Keratinocyte (primary cell): ENCODE data around the gene FAM53B. TPM values are rescaled to one million over a fixed set of nuclear protein-coding genes. Genes with fewer than 3 reads are reported as not detected.

ENCODE experiments used
- DNase-seq: peaks from one replicate; pipeline ENCODE4 v3.0.0-alpha.2; 2011; ENCODE audit warnings: low read depth, missing footprints, low spot score
- FAIRE-seq: peaks from 2 replicates; lab custom pipeline; 2011; peaks lifted over from hg19 to GRCh38; lab: Jason Lieb, UNC
- H2AFZ ChIP-seq: 2 replicates; pipeline ENCODE4 v1.6.0; 2012; ENCODE audit warnings: low read length, control low read depth, inconsistent platforms; ENCODE audit not compliant: control insufficient read depth
- H3K27ac ChIP-seq: 2 replicates; pipeline ENCODE4 v1.5.1; 2011; ENCODE audit warnings: low read length; ENCODE audit not compliant: control insufficient read depth, insufficient read depth
- H3K27me3 ChIP-seq: 3 replicates; pipeline ENCODE4 v1.6.0; 2011; ENCODE audit warnings: low read length; ENCODE audit not compliant: control insufficient read depth, insufficient read depth; ENCODE audit errors: extremely low read depth
- H3K36me3 ChIP-seq, 2 experiments: 2 replicates in 1 of 2; 3 replicates in 1 of 2; pipeline ENCODE4 v1.5.1; 2011; ENCODE audit warnings: low read length in 2 of 2, mild to moderate bottlenecking in 1 of 2; ENCODE audit not compliant: control insufficient read depth in 2 of 2, insufficient read depth in 2 of 2; ENCODE audit errors: extremely low read depth in 1 of 2
- H3K4me1 ChIP-seq: 3 replicates; pipeline ENCODE4 v1.5.1; 2011; ENCODE audit warnings: low read length; ENCODE audit not compliant: control insufficient read depth, insufficient read depth; ENCODE audit errors: extremely low read depth
- H3K4me2 ChIP-seq: 3 replicates; pipeline ENCODE4 v1.6.0; 2011; ENCODE audit warnings: low read depth, low read length; ENCODE audit not compliant: control insufficient read depth, insufficient read depth; ENCODE audit errors: extremely low read depth
- H3K4me3 ChIP-seq, 3 experiments: fragments of 200-600 bp in 1 of 3; sonication (generic) in 1 of 3; 2 replicates in 2 of 3; 3 replicates in 1 of 3; pipeline ENCODE4 v1.5.1; 2011 to 2016; ENCODE audit warnings: low read length in 3 of 3, mild to moderate bottlenecking in 3 of 3, control low read depth in 2 of 3, inconsistent platforms in 1 of 3, low read depth in 1 of 3, mixed read lengths in 1 of 3, mixed run types in 1 of 3, moderate library complexity in 1 of 3; ENCODE audit not compliant: control insufficient read depth in 2 of 3, insufficient read depth in 2 of 3; ENCODE audit errors: extremely low read depth in 1 of 3
- H3K79me2 ChIP-seq: 2 replicates; pipeline ENCODE4 v1.6.0; 2012; ENCODE audit warnings: low read length; ENCODE audit not compliant: control insufficient read depth, insufficient read depth
- H3K9ac ChIP-seq: 3 replicates; pipeline ENCODE4 v1.6.0; 2011; ENCODE audit warnings: low read length; ENCODE audit not compliant: control insufficient read depth, insufficient read depth; ENCODE audit errors: extremely low read depth
- H3K9me1 ChIP-seq: 3 replicates; pipeline ENCODE4 v1.6.0; 2011; ENCODE audit warnings: low read length; ENCODE audit not compliant: control insufficient read depth, insufficient read depth; ENCODE audit errors: extremely low read depth
- H3K9me3 ChIP-seq: 2 replicates; pipeline ENCODE4 v1.5.1; 2012; ENCODE audit warnings: low read depth, low read length; ENCODE audit not compliant: control insufficient read depth
- H4K20me1 ChIP-seq: 3 replicates; pipeline ENCODE4 v1.6.0; 2011; ENCODE audit warnings: low read length; ENCODE audit not compliant: control insufficient read depth, insufficient read depth; ENCODE audit errors: extremely low read depth
- EZH2 ChIP-seq: IDR thresholded peaks from one replicate; pipeline ENCODE4 v1.6.1; 2012; ENCODE audit warnings: inconsistent platforms, mild to moderate bottlenecking, low read length, moderate library complexity
- dilution Hi-C: fragments of 300-500 bp; cut with MboI; formaldehyde crosslinking; loops from one replicate; pipeline ENCODE4 v1.7.0; 2020; ENCODE audit warnings: low sequenced_read_pairs; ENCODE audit not compliant: extremely low pct_ligation_motif_present
- polyA plus RNA-seq, 5 experiments: library from polyadenylated mRNA; depleted of rRNA in 3 of 5; stranded (reverse) in 3 of 5; stranded (forward) in 1 of 5; unstranded in 1 of 5; fragments of >200 nt; gene quantifications; 1 replicate in 1 of 5; 2 replicates in 3 of 5; 3 replicates in 1 of 5; pipeline versions ENCODE4 v1.2.1 to v1.2.3, GENCODE V29; 2011 to 2012; ENCODE audit warnings: missing spikeins in 2 of 5, low read depth in 1 of 5, low replicate concordance in 1 of 5
- TF ChIP-seq, protein P1 (sequence below), 3 experiments: IDR thresholded peaks in 1 of 3; conservative IDR thresholded peaks in 1 of 3; optimal IDR thresholded peaks in 1 of 3; 2 replicates in 2 of 3; 3 replicates in 1 of 3; pipeline versions ENCODE3 to v1.5.1; 2011; ENCODE audit warnings: low read length in 3 of 3, mild to moderate bottlenecking in 3 of 3, moderate library complexity in 2 of 3, control low read depth in 1 of 3, inconsistent platforms in 1 of 3; ENCODE audit not compliant: insufficient read depth in 2 of 3; ENCODE audit errors: extremely low read depth in 1 of 3

Gene FAM53B
- polyA plus RNA-seq, 1 donor (not counting 4 experiments of a cell fraction or from before 2014, with no cell fraction given), result 8.6 TPM

DNA sequence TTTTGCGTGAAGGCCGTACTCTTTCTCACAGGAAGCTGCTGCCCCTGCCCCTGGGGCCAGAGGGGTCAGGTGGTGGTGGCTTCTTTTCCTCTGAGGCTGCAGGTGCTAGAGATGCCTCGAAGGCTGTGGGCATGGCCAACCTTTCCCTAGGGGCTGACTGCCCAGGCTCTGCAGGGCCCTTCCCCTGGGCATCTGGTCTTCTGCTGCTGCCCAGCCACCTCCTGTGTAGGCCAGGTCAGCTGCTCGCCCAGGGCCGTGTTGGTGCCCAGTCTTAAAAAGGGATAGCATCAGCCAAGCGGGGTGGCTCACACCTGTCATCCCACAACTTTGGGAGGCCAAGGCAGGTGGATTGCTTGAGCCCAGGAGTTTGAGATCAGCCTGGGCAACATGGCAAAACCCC, 114.3 kb downstream of the FAM53B start:
- no peak for FAIRE-seq
- Histone ChIP-seq H4K20me1 (peaks cover 14% of the 10 kb centered on the region), H3K79me2 (peaks cover 7% of the 10 kb centered on the region), H3K27me3 (no peaks in the 10 kb centered on the region), H3K9ac (no peak overlapping the region), H3K27ac (no peak overlapping the region), H3K4me3 (no peak overlapping the region), H3K4me1 (peaks cover 47% of the 10 kb centered on the region), H3K36me3 (no peaks in the 10 kb centered on the region), H3K9me3 (no peaks in the 10 kb centered on the region), H2AFZ (no peak overlapping the region), H3K4me2 (no peak overlapping the region), H3K9me1 (peaks cover 2% of the 10 kb centered on the region)
- dilution Hi-C loops, result no loop called here
- TF ChIP-seq, protein P1, sequence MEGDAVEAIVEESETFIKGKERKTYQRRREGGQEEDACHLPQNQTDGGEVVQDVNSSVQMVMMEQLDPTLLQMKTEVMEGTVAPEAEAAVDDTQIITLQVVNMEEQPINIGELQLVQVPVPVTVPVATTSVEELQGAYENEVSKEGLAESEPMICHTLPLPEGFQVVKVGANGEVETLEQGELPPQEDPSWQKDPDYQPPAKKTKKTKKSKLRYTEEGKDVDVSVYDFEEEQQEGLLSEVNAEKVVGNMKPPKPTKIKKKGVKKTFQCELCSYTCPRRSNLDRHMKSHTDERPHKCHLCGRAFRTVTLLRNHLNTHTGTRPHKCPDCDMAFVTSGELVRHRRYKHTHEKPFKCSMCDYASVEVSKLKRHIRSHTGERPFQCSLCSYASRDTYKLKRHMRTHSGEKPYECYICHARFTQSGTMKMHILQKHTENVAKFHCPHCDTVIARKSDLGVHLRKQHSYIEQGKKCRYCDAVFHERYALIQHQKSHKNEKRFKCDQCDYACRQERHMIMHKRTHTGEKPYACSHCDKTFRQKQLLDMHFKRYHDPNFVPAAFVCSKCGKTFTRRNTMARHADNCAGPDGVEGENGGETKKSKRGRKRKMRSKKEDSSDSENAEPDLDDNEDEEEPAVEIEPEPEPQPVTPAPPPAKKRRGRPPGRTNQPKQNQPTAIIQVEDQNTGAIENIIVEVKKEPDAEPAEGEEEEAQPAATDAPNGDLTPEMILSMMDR (optimal IDR thresholded peaks at IDR 0.05 in 1 of 3, IDR thresholded peaks at IDR 0.05 in 1 of 3, conservative IDR thresholded peaks at IDR 0.05 in 1 of 3; ENCODE audit: extremely low read depth in 1 of 3, insufficient read depth in 2 of 3, low read length in 3 of 3), result no peak
- no peak for TF ChIP-seq EZH2
- no peak for DNase-seq

- FAIRE-seq (no peak), DNase-seq (no peak)
- H3K79me2 ChIP-seq, result peaks cover 7% of the 10 kb centered on the region
- H3K4me2 ChIP-seq, result no peak overlapping the region
- no peak overlapping the region for H3K9ac ChIP-seq
- no peak overlapping the region for H3K4me3 ChIP-seq
- H3K9me3 ChIP-seq, result no peaks in the 10 kb centered on the region
- peaks cover 2% of the 10 kb centered on the region for H3K9me1 ChIP-seq
- TF ChIP-seq, protein P1 (optimal IDR thresholded peaks at IDR 0.05 in 1 of 3, IDR thresholded peaks at IDR 0.05 in 1 of 3, conservative IDR thresholded peaks at IDR 0.05 in 1 of 3; ENCODE audit: extremely low read depth in 1 of 3, insufficient read depth in 2 of 3, low read length in 3 of 3), result no peak
- TF ChIP-seq EZH2, result no peak
- H3K27me3 ChIP-seq, result no peaks in the 10 kb centered on the region
- H2AFZ ChIP-seq, result no peak overlapping the region
- no peaks in the 10 kb centered on the region for H3K36me3 ChIP-seq
- peaks cover 47% of the 10 kb centered on the region for H3K4me1 ChIP-seq
- H4K20me1 ChIP-seq, result peaks cover 14% of the 10 kb centered on the region
- dilution Hi-C loops, result no loop called here
- H3K27ac ChIP-seq, result no peak overlapping the region
Observed at GRCh38 chr10:124629415-124629814, 114.8 kb downstream of the FAM53B start.
